HG03159 (cell line): ENCODE data around the gene AFF1.

Experiments used
- ATAC-seq: cut with Tn5 transposase; IDR thresholded peaks from one replicate; pipeline ENCODE4 v1.9.1; 2021; ENCODE audit warnings: mild to moderate bottlenecking, moderate library complexity; ENCODE audit not compliant: unreplicated experiment

Gene AFF1

DNA sequence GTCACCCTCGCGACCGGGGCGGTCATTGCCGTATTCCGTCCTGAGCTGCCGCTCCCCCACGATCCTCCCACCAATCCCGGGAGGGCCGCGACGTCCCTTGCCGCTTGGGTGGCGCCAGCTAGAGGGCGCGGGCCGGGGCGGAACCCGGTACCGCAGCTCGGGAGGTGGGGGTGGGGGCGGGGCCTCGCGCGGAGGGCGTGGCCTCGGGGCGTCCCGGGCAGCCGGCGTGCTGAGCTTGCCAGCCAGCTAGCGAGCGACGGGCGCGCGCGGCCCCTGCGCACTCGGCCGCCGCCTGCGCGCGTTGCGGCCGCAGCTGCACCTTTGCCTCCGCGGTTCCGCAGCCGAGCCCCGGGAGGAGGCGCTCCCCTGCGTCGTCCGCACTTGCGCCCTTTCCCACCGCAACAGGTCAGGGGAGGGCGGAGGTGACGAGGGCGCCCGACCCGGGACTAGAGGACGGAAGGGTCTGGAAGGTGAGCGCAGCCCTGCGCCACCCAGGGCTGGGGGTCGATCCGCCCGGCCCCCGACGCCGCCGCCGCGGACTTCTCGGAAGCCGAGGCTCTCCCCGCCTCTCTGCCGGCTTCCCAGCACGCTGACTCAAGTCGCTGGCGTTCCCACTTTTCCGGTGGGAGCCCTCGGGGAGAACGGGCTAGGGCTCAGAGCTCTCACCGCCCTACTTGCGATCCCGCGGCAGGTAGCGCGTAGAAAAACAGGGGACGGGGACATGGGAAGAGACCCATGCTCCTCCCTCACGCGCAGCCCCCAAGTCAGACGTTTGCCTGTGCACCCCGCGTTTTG lies at the start of gene AFF1:
TSS of gene AFF1 (plus strand) at position 241 of the 795 bp plus-strand sequence. CDS start 13,523 bp downstream, outside the sequence.
- peak; percentile 41 for ATAC-seq

DNA sequence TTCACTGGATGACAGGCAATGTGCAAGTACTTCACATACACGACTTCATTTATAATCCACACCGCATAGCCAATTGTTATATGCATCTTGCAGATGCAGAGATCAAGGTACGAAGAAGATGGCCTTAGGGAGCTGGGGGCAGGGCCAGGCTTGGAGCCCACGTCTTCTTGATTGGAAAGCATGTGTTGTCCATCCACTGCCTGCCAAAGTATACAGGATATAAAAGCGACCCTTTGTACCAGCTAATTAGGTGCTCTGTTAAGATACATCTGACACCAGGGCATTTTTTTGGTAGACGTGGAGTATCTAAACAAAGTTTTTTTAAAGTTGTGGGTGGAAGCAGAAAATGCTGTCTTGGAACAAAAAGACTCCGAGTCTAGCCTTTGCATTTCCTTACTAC lies 44.0 kb upstream of the AFF1 start:
- no peak for ATAC-seq

DNA sequence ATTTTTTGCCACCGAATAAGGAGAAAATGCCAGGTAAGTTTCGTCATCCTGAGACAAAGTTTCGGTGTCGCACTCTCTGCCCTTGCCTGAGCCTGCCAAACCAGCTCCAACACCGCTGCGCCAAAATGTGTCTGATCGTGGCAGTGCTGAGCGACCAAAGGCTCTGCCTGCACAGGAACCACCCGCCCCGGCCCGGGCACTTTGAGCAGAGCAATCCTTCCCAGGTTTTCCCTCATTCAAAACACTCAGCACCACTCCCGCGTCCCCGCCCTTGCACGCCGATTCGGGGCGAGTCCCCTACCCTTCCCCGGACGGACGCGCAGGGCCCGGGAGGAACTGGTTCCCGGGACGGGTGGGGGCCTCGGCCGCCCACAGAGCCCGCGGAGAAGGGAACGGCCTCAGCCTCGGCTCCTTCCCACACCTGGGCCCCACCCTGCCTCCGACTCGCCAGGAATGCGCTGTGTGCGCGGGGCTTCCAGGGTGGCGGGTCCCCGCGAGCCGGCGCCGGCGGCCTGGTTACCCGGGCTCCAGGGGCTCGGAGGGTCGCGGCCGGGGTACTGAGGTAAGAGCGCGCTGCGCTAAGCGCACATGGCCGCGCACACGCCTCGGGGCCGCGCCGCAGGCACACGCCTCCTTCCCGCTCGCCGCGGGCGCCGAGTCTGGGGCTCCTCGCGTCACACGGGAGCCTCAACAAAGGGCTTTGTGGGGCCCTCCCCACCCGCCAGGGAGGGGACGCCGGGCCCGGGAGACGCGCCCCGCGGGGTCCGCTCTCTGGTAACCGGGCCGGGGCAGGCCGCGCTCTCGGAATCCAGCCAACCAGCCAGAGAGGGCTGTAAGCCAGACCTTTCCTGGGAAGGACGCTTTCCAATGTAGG lies 42.8 kb upstream of the AFF1 start, which contains the start of gene C4orf36:
TSS of gene C4orf36 (minus strand) at position 661 of the 874 bp plus-strand sequence. CDS start 902 bp downstream, outside the sequence.
- peak; percentile 58 for ATAC-seq

DNA sequence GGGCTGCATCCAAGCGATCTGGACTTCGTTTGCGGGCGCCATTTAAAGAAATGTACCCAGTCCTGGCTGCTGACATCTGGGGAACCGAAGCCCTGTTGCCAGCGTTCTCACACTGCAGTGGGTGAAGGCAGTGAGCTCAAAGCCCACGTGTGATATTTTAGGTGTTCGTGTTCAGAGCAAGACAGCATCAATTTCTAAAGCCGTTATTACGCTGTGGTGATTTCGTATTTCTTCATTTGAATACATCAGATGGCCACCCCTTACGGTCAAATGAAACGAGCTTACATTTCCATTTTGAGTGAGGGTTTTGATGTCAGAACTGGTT lies 42.2 kb upstream of the AFF1 start:
- ATAC-seq, result peak; percentile 7

DNA sequence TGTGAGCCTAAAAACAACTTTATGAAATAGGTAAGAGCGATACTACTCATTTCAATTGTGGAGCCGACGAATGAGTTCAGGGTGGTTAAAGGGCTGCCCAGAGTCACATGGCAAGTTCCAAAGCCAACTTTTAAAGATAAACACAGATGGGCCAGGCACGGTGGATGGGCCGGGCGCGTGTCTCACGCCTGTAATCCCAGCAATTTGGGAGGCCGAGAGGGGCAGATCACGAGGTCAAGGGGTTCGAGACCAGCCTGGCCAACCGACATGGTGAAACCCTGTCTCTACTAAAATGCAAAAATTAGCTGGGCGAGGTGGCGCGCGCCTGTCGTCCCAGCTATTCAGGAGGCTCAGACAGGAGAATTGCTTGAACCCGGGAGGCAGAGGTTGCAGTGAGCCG lies 41.7 kb upstream of the AFF1 start:
- no peak for ATAC-seq

DNA sequence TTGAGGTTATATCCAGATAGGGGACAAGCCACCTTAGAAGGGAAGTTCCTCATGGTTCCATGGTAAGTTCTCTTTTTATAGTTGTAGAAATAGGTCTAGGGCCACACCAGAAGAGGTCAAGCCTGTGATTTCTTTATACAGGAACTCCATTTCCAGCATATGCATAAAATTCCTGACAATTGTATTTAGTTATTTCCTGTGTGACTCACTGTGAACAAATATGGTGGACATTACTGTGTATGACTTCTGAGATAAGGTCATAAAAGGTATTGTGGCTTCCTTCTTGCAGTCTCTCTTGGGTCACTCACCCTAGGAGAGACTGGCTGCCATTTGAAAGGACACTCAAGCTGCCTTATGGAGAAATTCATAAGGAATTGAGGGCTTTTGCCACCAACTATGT lies 40.4 kb upstream of the AFF1 start:
- no peak for ATAC-seq

GRCh38 chr4:86895692-86896488 lies 38.9 kb upstream of the AFF1 start:
- ATAC-seq, result peak; percentile 48

GRCh38 chr4:86896596-86896995 lies 38.2 kb upstream of the AFF1 start:
- ATAC-seq, result no peak

DNA sequence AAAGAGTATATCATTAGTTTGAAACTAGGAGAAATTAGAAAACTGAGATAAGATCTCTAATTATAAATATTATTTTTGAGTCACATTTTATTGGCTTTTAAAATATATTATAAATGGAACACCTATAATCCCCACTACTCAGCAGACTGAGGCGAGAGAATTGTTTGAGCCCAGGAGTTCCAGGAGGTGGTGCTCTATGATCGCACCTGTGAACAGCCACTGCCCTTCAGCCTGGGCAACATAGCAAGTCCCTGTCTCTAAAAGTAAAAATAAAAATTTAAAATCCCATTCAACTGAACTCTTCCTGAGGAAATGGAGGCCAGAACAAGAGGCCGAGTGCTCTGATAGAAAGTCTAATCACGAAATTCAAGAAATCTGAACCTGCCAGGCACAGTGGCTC lies 36.2 kb upstream of the AFF1 start:
- no peak for ATAC-seq

DNA sequence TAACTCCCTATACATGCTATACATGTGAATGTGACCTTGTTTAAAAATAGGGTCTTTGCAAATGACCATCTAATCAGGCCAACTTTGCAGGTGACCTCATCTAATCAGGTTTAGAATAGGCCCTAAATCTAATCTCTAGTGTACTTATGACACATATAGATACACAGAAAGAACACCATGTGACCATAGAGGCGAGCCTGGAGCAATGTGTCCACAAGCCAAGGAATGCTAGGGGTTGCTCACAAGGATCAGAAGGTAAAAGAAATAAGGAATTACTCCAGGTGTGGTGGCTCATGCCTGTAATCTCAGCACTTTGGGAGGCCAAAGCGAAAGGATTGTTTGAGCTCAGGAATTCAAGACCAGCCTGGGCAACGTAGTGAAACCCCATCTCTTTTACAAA lies 32.9 kb upstream of the AFF1 start:
- no peak for ATAC-seq

DNA sequence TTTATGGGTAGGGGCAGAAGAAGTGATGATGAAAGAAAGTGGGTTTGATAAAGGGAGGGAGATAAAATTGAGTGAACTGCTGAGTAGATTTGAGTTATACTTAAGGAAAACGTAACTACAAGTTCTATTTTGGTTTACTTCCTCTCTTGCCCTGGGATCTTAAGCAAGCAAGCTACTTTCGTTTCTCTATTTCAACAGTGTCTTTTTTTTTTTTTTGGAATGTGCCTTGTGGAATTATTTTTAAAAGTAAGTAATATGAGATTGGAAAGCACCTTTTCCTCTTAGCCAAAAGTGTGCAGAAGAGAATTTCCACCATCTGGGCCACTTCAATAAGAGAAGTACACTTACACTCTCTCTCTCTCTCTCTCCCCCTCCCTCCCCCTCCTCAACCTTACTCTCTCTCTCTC lies 26.6 kb upstream of the AFF1 start:
- ATAC-seq, result no peak

DNA sequence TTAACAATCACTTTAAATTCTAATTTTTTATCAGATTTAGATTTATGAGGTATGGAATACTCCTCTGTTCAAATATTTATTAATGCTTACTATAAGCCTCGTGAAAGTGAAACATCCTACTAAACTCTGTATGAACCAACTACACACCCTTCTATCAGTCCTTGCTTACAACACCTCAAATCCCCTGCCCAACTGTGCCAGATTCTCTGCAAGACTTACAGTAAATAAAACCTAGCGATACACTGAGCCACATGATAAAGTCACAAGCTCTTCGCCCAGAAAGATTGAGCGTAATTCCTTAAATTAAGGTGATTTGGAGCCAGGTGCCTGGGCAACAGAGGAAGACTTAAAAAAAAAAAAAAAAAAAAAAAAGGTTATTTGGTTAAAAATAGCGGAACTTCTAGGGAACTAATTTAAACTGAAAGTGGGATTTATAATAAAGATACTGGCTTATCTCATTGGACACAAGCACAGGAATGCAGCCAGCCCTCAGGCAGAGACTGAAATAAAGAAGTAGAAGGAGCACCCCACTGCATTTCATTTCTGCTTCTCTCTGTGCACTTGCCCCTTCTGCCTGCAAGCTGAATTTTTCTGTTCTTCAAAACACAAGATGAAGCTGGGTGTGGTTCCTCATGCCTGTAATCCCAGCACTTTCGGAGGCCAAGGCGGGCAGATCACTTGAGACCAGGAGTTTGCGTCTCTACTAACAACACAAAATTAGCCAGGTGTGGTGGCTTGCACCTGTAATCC lies 25.1 kb upstream of the AFF1 start:
- ATAC-seq, result no peak

DNA sequence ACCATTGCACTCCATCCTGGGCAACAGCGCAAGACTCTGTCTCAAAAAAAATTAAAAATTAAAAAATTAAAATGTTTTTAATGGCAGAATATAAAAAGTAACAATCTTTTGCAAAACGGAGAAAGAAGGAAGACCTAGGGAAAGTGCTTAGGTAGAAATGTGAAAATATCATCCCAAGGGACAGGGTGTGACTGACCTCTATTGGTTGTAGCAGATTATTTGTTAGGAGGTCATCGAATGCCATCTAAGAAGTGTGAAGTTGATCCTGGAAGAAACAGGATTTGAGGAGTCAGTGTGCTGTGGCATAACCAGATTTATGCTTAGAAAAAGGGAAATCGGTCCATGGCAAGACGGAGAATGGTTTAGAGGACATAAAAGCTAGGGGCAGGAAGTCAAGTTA lies 24.4 kb upstream of the AFF1 start:
- no peak for ATAC-seq

DNA sequence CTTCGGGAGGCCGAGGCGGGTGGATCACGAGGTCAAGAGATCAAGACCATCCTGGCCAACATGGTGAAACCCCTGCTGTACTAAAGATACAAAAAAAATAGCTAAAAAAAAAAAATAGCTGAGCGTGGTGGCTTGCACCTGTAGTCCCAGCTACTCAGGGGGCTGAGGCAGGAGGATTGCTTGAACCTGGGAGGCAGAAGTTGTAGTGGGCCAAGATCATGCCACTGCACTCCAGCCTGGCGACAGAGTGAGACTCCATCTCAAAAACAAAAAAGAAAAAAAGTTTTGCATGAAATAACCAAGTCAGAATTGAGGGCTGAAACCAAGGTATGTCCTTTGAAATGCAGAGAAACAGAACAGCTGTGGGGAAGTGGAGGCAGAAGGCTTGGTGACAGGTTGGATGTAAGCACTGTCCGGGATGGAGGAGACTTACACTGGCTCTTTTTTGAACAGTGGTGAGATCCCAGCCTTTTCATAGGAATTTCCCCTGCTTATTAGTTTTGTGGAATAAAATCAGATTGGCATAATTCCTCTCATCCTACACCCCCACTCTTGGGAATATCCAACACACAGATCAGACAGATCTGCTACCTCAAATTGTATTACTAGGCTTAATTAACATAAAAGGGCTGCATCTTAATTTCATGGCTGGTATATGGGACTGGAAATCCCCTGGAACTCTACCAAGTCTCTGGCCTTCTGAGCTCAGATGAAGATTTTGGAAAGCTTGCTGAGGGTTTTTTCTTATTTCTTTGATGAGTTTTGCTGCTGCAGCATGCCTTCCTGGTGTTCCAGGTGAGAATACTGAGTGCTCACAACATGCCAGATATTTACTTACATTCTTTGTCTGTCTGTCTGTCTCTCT lies 23.8 kb upstream of the AFF1 start:
- ATAC-seq, result no peak

GRCh38 chr4:86916392-86916791 lies 18.4 kb upstream of the AFF1 start:
- no peak for ATAC-seq

GRCh38 chr4:86917212-86918039 lies 17.4 kb upstream of the AFF1 start:
- ATAC-seq, result no peak

DNA sequence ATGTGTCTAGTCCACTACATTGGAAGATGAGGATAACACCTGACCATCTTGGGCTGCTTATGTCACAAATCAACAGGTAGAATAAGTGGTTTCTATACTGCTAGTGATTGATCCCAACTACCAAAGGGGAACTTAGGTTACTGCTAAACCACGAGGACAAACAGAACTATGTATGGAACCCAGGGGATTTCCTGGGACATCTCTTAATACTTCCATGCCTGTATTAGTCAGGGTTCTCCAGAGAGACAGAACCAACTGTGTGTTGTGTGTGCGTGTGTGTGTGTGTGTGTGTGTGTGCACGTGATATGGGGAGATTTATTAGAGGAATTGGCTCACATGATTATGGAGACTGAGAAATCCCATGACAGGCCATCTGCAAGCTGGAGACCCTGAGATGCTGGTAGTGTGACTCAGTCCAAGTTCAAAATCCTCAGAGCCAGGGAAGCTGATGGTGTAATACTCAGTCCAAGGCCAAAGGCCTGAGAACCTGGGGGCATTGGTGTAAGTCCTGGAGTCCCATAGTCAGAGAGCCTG lies 16.2 kb upstream of the AFF1 start:
- ATAC-seq, result no peak

- ATAC-seq, result no peak
These were observed 15.1 kb upstream of the AFF1 start for GRCh38 chr4:86919561-86920223.
